DND-41 (cell line): ENCODE measurements around the gene ZNF565.

Source experiments
- ATAC-seq: fragments of 200-7000 bp; cut with Tn5 transposase; 3 replicates; pipeline ENCODE4 v1.9.1; 2021; ENCODE audit warnings: low read depth; ENCODE audit not compliant: insufficient read depth
- DNase-seq: peaks from one replicate; pipeline ENCODE4 v3.0.0-alpha.2; 2020
- H2AFZ ChIP-seq: 2 replicates; pipeline ENCODE4 v1.6.0; 2012; ENCODE audit warnings: low read depth, low read length
- H3K27ac ChIP-seq: 2 replicates; pipeline ENCODE4 v1.5.1; 2012; ENCODE audit warnings: low read length, inconsistent platforms
- H3K27me3 ChIP-seq: fragments of 200-600 bp; sonication (generic); 2 replicates; pipeline ENCODE4 v1.6.0; 2012; ENCODE audit warnings: low read length, mild to moderate bottlenecking, inconsistent platforms; ENCODE audit not compliant: insufficient read depth, poor library complexity
- H3K36me3 ChIP-seq: 2 replicates; pipeline ENCODE4 v1.5.1; 2012; ENCODE audit warnings: low read length, inconsistent platforms; ENCODE audit not compliant: insufficient read depth
- H3K4me1 ChIP-seq: 2 replicates; pipeline ENCODE4 v1.5.1; 2012; ENCODE audit warnings: mild to moderate bottlenecking, low read length; ENCODE audit not compliant: insufficient read depth
- H3K4me2 ChIP-seq: 2 replicates; pipeline ENCODE4 v1.6.0; 2012; ENCODE audit warnings: mild to moderate bottlenecking, moderate library complexity, low read length, inconsistent platforms; ENCODE audit not compliant: insufficient read depth
- H3K4me3 ChIP-seq, 2 experiments: fragments of 200-600 bp in 1 of 2; shearing (Covaris generic) in 1 of 2; 2 replicates each; pipeline ENCODE4 v1.5.1; 2012 to 2016; ENCODE audit warnings: inconsistent platforms in 2 of 2, low read length in 2 of 2, mild to moderate bottlenecking in 2 of 2, low read depth in 1 of 2, moderate library complexity in 1 of 2
- H3K79me2 ChIP-seq: 2 replicates; pipeline ENCODE4 v1.6.0; 2012; ENCODE audit warnings: low read length, inconsistent platforms; ENCODE audit not compliant: insufficient read depth
- H3K9ac ChIP-seq: 2 replicates; pipeline ENCODE4 v1.6.0; 2012; ENCODE audit warnings: low read depth, mild to moderate bottlenecking, inconsistent platforms, low read length, moderate library complexity
- H3K9me3 ChIP-seq: 2 replicates; pipeline ENCODE4 v1.5.1; 2012; ENCODE audit warnings: low read length, moderate library complexity, mild to moderate bottlenecking, inconsistent platforms; ENCODE audit not compliant: insufficient read depth, severe bottlenecking
- H4K20me1 ChIP-seq: 2 replicates; pipeline ENCODE4 v1.6.0; 2012; ENCODE audit warnings: low read length; ENCODE audit not compliant: insufficient read depth
- CTCF ChIP-seq: IDR thresholded peaks from 2 replicates; pipeline ENCODE4 v1.5.1; 2012; ENCODE audit warnings: borderline replicate concordance, low read length, moderate library complexity, mild to moderate bottlenecking; ENCODE audit not compliant: poor library complexity, severe bottlenecking; ENCODE audit errors: extremely low read depth
- EZH2 ChIP-seq: IDR thresholded peaks from 3 replicates; pipeline ENCODE4 v1.6.1; 2012; ENCODE audit warnings: borderline replicate concordance, low read depth, mild to moderate bottlenecking, moderate library complexity, low read length, inconsistent platforms; ENCODE audit not compliant: severe bottlenecking

The ZNF565 gene

GRCh38 chr19:36221474-36221873 is 7.0 kb upstream of the ZNF565 start:
- H2AFZ ChIP-seq = no peak overlapping the region
- H3K79me2 ChIP-seq = peaks cover 98% of the 10 kb centered on the region
- H3K27me3 ChIP-seq = no peaks in the 10 kb centered on the region
- peaks cover 42% of the 10 kb centered on the region for H3K4me1 ChIP-seq
- DNase-seq (no peak), ATAC-seq (no peak)
- H3K4me3 ChIP-seq = no peak overlapping the region
- H3K9me3 ChIP-seq = no peaks in the 10 kb centered on the region
- H4K20me1 ChIP-seq = peaks cover 73% of the 10 kb centered on the region
- TF ChIP-seq EZH2 (no peak), CTCF (no peak)
- no peak overlapping the region for H3K27ac ChIP-seq
- no peak overlapping the region for H3K4me2 ChIP-seq
- H3K9ac ChIP-seq = no peak overlapping the region
- H3K36me3 ChIP-seq = peaks cover 72% of the 10 kb centered on the region

- H4K20me1 ChIP-seq = peaks cover 26% of the 10 kb centered on the region
- H3K36me3 ChIP-seq = peaks cover 28% of the 10 kb centered on the region
- TF ChIP-seq EZH2 = no peak
- no peak for TF ChIP-seq CTCF
- H3K27ac ChIP-seq = peak overlapping the region; percentile 96
- H3K9me3 ChIP-seq = peaks cover 2% of the 10 kb centered on the region
- H3K9ac ChIP-seq = peak overlapping the region; percentile 88
- H3K4me1 ChIP-seq = peaks cover 52% of the 10 kb centered on the region
- ATAC-seq (peak; percentile 28), DNase-seq (peak; percentile 22)
- peaks cover 71% of the 10 kb centered on the region for H3K79me2 ChIP-seq
- peak overlapping the region; percentile 70 to 78 for H3K4me3 ChIP-seq
- H2AFZ ChIP-seq = peak overlapping the region; percentile 96
- peak overlapping the region; percentile 85 for H3K4me2 ChIP-seq
- no peaks in the 10 kb centered on the region for H3K27me3 ChIP-seq
These were observed 1.0 kb upstream of the ZNF565 start for GRCh38 chr19:36215276-36216123.

GRCh38 chr19:36212895-36213294 is 1.6 kb downstream of the ZNF565 start:
- H4K20me1 ChIP-seq = peaks cover 13% of the 10 kb centered on the region; the same call in 1 of the 2 replicates
- H3K27me3 ChIP-seq = no peaks in the 10 kb centered on the region
- no peak for DNase-seq
- TF ChIP-seq EZH2 = no peak
- TF ChIP-seq CTCF = no peak
- no peak overlapping the region for H3K4me3 ChIP-seq
- H2AFZ ChIP-seq = no peak overlapping the region
- no peak overlapping the region for H3K9ac ChIP-seq
- H3K36me3 ChIP-seq = peaks cover 10% of the 10 kb centered on the region
- no peak for ATAC-seq
- no peak overlapping the region for H3K4me2 ChIP-seq
- H3K9me3 ChIP-seq = peaks cover 2% of the 10 kb centered on the region
- H3K79me2 ChIP-seq = peaks cover 49% of the 10 kb centered on the region
- H3K27ac ChIP-seq = no peak overlapping the region
- peaks cover 38% of the 10 kb centered on the region for H3K4me1 ChIP-seq
